Measurements from ENCODE around the gene CBFB. TPM values are rescaled to one million over a fixed set of nuclear protein-coding genes. Genes with fewer than 3 reads are reported as not detected.
A peak's percentile ranks its signal among the peaks of the same experiment; 100 is the strongest.

CBFB gene
- total and polyA plus RNA-seq, 2 of the 13 experiments (the other 11 are each of a cell fraction or from before 2014, with no cell fraction given): 22.1 to 70.8 TPM

GRCh38 chr16:67025210-67025550, 3.8 kb upstream of the CBFB start (continued):
- TF ChIP-seq KAT7 (CRISPR knock-in tag; IDR thresholded peaks at IDR 0.05; ENCODE audit: borderline replicate concordance) (0 out of 2 replicates have a peak, but pooled peaks have one; percentile 44), MIXL1 (CRISPR knock-in tag; IDR thresholded peaks at IDR 0.05) (0 out of 2 replicates have a peak, but pooled peaks have one; percentile 22), ZNF580 (CRISPR knock-in tag; IDR thresholded peaks at IDR 0.05; ENCODE audit: borderline replicate concordance, low read depth) (no peak), AHDC1 (CRISPR knock-in tag; IDR thresholded peaks at IDR 0.05; ENCODE audit: borderline replicate concordance) (0 out of 2 replicates have a peak, but pooled peaks have one; percentile 34)

- Histone ChIP-seq H3K4me3 (replicated peaks in 1 of 3; ENCODE audit: insufficient read depth in 1 of 3, low read depth in 2 of 3, low read length in 3 of 3) (no peak overlapping the region), H3K9ac (ENCODE audit: insufficient read depth, low read depth, low read length) (no peak overlapping the region), H3K4me2 (ENCODE audit: low read depth, low read length) (no peak overlapping the region), H3K9me3 (ENCODE audit: low read length) (no peaks in the 10 kb centered on the region), H3K36me3 (replicated peaks in 1 of 2; ENCODE audit: control insufficient read depth in 1 of 2, insufficient read depth in 2 of 2, low read length in 2 of 2) (no peaks in the 10 kb centered on the region), H3K27me3 (ENCODE audit: control insufficient read depth in 1 of 2, insufficient read depth in 2 of 2, low read length in 2 of 2) (no peaks in the 10 kb centered on the region; a peak in 1 of 5 replicates), H3K79me2 (ENCODE audit: insufficient read depth, low read length) (peaks cover 29% of the 10 kb centered on the region), H2AFZ (ENCODE audit: low read length) (no peak overlapping the region), H3K27ac (ENCODE audit: extremely low read length, insufficient read depth, low read length) (no peak overlapping the region), H3K4me1 (ENCODE audit: insufficient read depth, low read length) (peaks cover 78% of the 10 kb centered on the region), H4K20me1 (ENCODE audit: insufficient read depth, low read length) (no peaks in the 10 kb centered on the region; the same call in 1 of the 2 replicates)
- CTCF ChIA-PET (ENCODE audit: low intra/inter-chr PET ratio, low total read pairs): no interaction called here
- in situ Hi-C loops (cut with HindIII; ENCODE audit: extremely low pct_ligation_motif_present, low pct_unique_long_range_greater_than_20kb): no loop called here
- FAIRE-seq (no peak), DNase-seq (ENCODE audit: low spot score) (no peak), ATAC-seq (no peak)
- intact Hi-C loops (cut with micrococcal nuclease; ENCODE audit: unreplicated experiment): loop anchor here (10.0 kb wide), 1 partner anchor 1058 kb away; the partner anchor contains the start of gene NFATC3
- TF ChIP-seq GMEB2 (CRISPR knock-in tag; IDR thresholded peaks at IDR 0.05; ENCODE audit: low read depth): no peak
- TF ChIP-seq U2AF2 (IDR thresholded peaks at IDR 0.05; ENCODE audit: low read depth, low read length): no peak
- TF ChIP-seq BRCA1 (CRISPR knock-in tag; IDR thresholded peaks at IDR 0.05): no peak
- TF ChIP-seq ATF3 (CRISPR knock-in tag; IDR thresholded peaks at IDR 0.05): no peak
- no peak for TF ChIP-seq ZNF740 (CRISPR knock-in tag; IDR thresholded peaks at IDR 0.05)
- TF ChIP-seq ZNF580 (CRISPR knock-in tag; IDR thresholded peaks at IDR 0.05; ENCODE audit: borderline replicate concordance, low read depth): no peak
- TF ChIP-seq ZFP37 (CRISPR knock-in tag; IDR thresholded peaks at IDR 0.05; ENCODE audit: borderline replicate concordance): no peak
- no peak for TF ChIP-seq NFE2L2 (IDR thresholded peaks at IDR 0.05; ENCODE audit: low read length)
- no peak for TF ChIP-seq ZZZ3 (CRISPR knock-in tag; IDR thresholded peaks at IDR 0.05; ENCODE audit: borderline replicate concordance)
- TF ChIP-seq KLF12 (CRISPR knock-in tag; IDR thresholded peaks at IDR 0.05; ENCODE audit: borderline replicate concordance): no peak
- WGBS (ENCODE audit: low lambda C conversion rate): 94% methylated on average over 4 of the region's 4 CpGs
- POLR2A ChIA-PET: interaction anchor here (1.2 to 1.8 kb wide), 3 partner anchors 9 to 87 kb away, joined by 3 to 4 read pairs (median 3); no protein-coding TSS in a partner anchor
- no TSS peak for BruUV-seq (replicated peaks)
These were observed 2.4 kb upstream of the CBFB start for GRCh38 chr16:67026570-67026969.
